SK-N-MC (cell line): ENCODE results near the gene ESRRB.

Experiments used
- EZH2 ChIP-seq: fragments of 200-600 bp; sonication (generic); IDR thresholded peaks from one replicate; pipeline ENCODE4 v1.6.1; 2017; ENCODE audit warnings: antibody characterized with exemption
- POLR2AphosphoS5 ChIP-seq: IDR thresholded peaks from 2 replicates; pipeline ENCODE4 v1.6.1; 2012; ENCODE audit warnings: mild to moderate bottlenecking, low read depth, low read length, borderline replicate concordance

DNA sequence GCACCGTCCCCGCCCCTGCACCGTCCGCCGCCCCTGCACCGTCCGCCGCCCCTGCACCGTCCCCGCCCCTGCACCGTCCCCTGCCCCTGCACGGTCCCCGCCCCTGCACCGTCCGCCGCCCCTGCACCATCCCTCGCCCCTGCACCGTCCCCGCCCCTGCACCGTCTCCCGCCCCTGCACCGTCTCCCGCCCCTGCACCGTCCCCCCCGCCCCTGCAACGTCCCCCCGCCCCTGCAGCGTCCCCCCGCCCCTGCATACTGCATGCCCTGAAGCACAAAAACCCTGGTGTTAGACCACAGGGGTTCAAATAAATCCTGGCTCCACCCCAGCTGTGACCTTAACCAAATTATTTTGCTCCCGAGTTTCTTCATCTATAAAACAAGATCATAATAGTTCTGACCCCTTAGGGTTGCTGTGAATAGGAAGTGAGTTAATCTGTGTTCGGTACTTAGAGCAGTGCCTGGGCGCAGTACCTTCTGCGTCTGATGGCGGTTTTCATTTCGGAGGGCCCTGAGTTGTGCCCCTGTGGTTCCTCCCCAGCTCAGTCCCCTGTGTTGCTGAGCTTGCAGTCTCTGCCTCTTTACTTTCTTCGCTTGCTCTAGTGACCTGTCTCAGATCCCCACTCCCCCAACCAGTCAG, 38.1 kb downstream of the ESRRB start:
- TF ChIP-seq EZH2 (no peak), POLR2AphosphoS5 (no peak; the same call in 1 of the 2 replicates)
